Activated CD8-positive, alpha-beta memory T cell treated with anti-CD3 and anti-CD28 coated beads for 24 hours (primary cell): Measurements from ENCODE around the gene HIPK2.

ENCODE experiments used
- DNase-seq: peaks from one replicate; pipeline ENCODE4 v3.0.0-alpha.2; 2020

Gene HIPK2

DNA sequence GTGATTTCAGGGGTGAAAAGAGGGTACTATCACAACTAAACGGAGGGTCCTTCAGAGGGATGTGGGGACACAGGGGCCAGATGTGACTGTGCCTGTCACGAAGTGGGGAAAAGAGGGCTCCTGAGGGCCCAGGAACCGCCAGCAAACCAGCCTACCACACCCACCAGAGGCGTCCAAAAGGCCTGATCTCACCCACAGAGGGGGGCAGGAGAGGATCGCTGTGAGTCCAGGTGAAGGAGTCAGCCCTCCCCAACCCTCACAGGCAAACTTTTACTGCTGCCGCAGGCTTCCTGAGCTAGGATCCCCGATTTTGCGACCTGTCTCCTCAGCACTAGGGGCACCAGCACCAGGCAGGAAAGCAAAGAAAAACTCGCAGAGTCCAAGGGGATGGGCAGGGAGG lies 64.7 kb downstream of the HIPK2 start:
- no peak for DNase-seq

DNA sequence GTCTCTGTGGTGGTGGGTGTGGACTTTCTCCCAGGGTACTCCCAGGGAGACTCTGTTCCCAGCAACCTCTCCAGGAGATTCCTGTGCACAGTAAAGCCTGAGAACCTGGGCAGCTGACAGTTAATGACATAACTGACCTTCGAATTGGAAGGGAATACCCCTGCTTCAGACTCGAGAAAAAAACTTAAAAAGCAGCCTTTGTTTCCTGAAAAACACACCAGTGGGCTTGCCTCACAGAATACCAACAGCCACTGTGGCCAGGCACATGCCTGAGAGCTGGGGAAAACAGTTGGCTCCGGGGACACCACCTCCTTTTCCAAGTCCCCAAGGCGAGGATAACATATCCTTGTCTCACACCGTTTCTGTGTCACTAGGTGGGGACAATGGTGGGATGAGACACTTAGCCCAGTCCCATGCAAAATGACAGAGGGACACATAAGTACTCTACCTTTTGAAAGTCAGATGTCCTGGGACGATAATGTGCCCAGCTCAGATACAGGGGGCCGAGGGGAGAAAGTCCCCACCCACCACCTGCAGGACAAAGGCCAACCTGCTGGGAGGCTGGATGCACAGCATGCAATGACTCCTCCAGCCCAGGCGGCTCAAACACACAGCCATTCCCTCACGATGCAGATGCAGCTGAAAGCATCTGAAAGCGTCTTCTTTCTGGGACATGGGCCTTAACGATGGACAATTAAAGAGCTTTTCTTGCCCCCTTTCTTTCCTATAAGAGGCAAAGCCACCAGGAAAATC lies 65.6 kb downstream of the HIPK2 start:
- DNase-seq, result no peak

DNA sequence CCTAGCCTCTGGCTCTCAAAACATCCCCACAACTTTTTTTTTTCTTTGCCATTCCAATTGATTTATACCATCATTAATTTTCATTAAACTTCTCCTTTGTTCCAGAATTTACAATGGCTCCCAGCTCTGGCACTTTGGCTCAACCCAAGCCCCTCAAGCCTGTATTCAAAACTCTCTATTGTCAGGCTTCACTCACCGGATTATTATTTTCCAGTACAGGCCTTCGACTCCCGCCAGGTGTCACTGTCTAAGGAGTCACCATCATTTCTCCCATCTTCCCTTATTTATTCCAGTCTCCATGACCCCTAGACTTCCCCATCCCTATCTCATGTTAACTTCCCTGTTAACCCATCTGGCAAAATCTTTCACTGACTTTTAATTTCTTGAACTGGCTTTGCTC lies 67.8 kb downstream of the HIPK2 start:
- DNase-seq, result no peak

DNA sequence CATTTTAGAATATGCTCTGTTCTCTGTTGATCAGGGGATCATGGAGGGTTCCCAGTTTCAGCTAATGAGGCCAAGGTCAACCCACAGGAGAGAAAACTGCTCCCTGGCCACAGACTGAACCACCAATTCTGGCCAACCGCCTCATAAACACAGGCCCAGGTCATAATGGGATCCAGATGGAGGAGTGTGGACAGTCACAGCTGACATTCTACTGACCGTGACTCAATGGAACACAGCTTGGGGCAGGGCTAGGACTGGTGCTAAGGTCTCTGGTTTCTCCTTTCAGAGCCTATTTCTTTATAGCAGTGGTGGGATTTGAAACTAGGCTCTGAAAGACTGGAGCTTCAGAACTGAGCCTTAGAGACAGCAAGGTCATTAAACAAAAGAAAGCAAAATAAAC lies 68.3 kb downstream of the HIPK2 start:
- DNase-seq, result no peak

DNA sequence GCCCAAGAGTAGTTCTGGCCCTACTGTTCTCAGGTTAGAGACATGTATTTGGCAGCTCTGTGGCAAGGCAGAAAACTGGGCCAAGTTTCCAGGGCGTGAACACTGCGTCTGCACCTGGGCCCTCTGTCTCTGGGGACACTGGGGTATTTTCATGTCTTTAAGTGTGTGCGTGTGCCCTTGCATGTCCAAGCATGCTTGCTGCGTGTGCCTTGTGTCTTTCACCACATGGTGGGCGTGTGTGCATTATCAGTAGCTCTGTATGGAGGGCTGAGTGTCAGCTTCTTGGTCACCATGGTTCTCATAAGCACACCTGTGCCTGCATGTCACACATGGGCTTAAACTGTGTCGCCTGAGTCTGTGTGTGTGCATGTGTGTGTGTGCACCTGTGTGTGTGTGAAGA lies 69.3 kb downstream of the HIPK2 start:
- DNase-seq, result no peak

DNA sequence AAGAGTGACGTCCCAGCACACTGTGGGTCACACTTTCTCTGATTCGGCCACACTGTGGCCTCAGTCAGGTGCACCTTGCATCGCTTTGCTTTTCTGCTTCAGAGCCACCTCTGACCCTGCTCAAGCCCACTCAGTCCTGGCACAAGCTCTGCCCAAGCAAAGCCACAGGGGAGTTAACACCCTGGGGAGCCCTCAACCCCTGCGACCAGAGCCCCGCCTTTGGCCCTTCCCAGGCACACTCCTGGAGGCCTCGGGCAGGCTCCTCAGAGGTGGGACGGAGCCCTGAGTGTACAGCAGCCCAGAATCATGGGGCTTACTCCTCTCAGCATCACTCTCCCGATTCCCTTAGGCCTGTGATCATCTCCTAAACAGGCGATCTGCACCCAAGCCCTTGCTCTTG lies 71.0 kb downstream of the HIPK2 start:
- DNase-seq, result no peak

DNA sequence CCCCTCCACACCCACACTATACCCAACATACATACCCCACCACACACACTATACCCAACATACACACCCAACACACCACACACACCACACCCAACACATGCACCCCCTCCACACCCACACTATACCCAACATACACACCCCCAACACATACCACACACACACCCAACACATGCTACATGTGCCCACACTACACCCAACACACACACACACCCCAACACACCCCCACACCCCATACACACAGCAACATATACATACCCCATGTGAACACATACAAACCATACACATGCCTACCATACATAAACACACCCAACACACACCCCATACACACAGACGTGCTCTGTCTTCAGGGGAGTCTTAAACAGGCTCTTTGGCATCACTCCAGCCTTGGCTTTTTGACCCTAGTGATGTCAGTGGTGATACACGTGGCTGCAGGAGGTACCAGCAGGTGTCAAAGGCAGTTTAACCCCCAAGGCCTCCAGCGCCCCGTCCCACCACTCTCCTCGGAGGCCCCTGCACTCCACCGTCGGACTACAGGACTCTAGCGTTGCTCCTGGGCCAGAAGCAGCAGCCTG lies 73.4 kb downstream of the HIPK2 start:
- DNase-seq, result no peak

DNA sequence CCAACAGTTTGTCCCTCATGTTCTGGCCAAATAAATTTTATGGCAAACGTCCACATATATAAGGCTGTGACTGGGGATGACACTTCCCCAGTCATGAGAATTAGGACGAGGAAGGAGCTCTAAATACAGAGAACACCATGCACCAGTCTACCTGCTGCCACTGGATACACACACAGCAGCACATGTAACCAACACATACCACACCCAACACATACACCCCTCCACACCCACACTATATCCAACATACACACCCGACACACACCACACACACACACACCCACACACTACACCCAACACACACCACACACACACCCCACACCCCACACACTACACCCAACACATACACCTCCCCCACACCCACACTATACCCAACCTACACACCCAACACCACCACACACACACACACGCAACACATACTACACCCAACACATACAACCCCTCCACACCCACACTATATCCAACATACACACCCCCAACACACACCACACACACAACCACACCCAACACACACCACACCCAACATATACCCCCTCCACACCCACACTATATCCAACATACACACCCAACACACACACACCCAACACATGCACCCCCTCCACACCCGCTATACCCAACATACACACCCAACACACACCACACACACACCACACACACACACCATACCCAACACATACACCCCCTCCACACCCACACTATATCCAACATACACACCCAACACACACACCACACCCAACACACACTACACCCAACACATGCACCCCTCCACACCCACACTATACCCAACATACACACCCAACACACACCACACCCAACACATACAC lies 74.1 kb downstream of the HIPK2 start:
- DNase-seq, result no peak

DNA sequence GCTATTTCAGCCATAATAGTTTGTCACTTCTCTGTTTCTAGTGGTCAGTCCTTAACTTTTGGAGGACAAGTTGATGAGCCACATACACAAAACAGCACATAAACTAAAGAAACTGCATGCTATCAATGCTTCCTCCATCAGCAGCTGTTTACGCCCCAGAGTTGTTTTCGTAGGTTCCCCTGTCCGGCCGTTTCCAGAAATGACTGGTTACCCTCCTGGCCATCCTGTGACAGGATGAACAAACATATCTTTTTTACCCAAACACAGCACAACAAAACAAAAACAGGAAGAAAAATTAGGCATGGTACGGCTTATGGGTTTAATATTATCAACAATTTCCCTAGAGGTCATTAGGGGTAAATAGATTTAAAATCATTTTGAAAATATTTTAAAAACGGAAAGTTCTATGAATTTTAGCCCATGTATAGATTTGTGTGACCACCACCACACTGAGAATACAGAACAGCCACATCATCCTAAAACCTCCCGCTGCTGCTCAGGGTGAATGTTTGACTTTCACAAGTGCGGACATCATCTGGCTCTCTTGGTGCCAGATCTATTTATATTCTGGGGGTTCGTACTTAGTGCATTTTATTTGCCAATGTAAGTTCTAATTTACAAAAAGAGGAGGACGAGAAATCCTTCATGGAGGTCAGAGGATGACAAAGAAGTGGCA lies 74.8 kb downstream of the HIPK2 start:
- no peak for DNase-seq

DNA sequence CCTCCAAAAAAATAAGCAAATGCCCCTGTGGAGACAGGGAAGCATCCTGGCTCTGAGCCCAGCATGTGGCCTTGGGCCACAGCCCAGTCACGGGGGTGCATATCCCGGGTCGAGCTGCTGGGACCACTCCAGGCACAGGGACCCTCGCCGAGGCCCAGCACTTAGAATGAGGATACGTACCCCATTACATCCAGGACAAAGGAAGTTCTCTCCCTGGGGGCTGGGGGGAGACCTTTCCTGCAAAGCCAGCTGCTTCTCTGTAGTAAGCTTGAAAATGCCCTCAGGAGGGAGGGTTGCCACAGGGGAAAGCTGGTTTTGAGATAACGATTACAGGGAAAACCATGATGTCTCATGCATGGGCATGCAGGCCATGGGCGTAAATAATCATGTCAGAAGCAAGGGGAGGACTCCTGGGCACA lies 75.5 kb downstream of the HIPK2 start:
- DNase-seq, result no peak

DNA sequence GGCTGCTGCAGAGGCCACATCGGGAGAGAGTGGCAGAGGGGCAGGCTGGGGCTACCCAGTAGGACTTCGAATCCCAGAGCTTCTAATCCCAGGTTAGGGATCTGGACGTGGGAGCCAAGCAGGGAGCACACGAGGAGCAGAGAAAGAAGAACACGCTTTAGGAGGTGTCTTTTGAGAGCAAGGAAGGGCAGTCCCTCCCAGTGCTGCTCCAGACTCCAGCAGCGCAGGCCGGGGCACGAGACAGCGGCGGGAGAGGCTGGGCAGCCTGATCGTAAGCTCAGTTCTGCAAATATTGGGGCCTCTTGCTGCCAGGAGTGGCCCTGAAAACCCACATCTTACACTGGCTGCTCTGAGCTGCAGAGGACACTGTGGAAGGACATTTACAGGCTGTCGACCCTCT lies 75.9 kb downstream of the HIPK2 start:
- no peak for DNase-seq

DNA sequence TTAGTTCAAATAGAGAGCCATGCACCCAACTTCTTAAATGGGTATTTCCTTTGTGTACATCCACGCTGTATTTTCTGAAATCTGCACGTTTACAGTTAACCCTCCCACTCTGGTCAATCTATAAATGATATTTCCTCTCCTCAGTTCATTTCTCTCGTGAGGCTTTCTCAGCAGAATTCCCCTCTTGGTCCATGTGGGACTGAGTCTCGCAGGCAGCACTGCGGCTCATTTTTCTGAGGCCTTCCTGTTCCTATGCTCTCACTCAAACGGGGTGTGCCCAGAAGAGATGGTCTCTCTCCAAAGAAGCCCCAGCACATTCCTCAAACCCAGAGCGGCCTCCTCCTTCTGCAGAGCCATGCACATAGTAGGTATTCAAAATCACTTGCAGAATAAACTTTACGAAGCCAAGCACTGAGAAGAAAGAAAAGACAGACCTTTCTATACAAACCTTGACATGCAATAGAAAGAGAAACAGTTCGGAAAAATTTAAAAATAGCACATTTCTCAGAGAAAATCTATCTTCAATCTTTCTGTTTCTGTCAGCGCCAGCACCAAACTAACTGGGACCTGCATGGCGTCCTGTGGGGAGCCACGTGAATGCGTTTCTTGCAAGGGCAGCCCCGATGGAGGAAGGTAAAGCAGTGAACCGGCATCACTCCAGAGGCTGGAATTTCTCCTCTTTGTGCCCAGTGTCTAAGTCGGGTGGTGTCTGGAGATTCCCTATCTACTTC lies 77.1 kb downstream of the HIPK2 start:
- no peak for DNase-seq

DNA sequence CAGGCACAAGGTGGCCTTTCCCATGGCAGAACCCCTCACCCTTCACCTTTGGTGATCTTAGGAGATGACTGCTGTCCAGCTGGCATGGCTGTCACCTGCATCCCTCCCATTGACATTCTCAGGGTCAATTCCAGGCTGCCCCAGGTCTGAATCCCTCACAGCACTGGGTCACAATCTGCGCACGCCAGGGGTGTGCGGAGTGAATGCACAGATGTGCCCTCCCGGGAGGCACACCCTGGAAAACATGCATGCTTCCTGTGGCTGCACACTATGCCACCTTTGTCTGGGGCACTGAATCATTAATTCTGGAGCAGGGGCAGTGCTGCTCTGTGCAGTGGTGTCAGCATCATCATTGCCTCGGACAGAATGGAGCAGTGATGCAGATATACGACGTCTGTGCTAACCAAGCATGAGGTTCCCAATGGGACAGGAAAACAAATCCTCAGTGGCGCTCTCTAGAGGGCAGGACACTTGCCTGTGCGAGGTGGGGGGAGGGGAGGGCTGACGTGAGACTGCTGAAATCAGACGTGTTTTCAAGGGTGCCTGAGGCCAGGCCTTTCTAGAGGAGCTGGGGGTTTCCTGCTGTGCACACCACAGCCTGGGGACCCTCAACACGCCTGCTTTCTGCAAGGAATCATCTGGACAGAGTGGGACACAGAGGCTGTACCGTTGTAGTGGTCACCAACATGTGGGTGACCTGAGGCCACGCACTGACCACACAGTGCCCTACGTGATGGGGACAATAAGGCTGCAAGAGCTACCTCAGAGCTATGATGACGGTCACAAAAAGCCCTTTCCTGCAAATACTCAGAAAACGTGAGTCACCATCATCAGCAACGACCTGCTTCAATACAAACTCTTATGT lies 77.9 kb downstream of the HIPK2 start:
- DNase-seq, result no peak

DNA sequence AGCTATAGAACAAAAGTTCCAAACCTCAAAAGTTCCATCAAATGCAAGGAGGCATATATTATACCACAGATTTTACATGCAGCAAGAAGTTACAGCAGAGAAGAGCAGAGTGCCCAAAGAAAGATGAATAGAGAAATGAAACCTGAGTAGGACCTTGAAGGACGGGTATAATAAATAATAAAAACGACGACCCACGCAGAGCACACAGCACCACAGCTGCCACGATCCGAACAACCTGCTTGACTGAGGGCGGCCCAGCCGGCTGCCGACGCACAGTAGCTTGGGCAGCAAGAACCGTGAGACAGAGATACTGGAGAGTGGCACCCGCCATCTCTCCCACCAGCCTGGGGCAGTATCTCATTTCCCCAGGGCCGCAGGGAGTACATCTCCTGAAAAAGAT lies 79.0 kb downstream of the HIPK2 start:
- no peak for DNase-seq

DNA sequence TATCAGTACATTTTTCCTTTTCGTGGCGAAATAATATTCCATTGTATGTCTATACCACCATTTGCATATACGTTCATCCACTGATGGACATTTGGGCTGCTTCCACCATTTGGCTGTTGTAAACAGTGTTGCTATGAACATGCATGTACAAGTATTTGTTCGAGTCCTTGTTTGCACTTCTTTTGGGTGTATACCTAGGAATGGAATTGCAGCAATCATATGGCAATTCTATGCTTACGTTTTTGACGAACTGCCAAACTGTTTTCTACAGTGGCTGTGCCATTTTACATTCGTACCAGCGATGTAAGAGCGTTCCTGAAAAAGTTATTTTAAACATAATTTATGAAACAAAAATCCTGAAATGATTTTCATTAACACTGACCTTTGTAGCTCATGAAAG lies 79.5 kb downstream of the HIPK2 start:
- no peak for DNase-seq

DNA sequence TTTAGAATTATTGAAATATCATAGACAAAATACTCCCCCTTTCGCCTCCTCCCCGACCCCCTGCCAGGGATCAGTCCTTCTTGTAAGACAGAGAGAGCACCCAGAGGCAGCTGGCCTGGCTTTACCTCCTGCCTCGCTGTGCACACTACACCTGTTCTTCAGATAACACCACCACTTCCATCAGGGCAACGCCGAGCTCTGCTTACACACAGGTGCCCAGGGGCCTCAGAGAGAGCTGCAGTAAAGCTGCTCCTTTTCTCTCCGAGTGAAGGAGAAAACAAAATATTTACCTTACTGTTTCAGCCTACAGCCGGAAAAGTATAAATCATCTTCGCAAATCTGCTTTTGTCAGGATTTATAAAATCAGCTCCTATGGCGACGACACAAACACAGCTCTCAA lies 80.7 kb downstream of the HIPK2 start:
- no peak for DNase-seq

DNA sequence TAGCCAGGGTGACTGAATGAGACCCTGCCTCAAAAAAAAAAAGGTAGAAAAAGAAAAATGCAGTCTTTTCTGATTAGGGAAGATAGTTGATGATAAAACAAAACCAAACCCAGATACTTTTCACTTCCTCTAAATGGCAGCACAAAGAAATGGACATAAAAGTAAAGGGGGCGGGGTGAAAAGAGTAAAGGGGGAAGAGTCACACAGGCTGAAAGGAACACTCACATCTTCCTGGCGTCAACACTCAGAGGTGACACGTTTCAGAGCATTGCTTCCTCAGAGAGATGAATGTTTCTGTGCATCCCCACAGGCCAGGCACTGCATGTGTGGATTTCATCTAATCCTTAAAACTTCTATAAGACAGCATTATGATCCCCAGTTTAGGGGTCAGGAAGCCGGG lies 81.2 kb downstream of the HIPK2 start:
- DNase-seq, result no peak

DNA sequence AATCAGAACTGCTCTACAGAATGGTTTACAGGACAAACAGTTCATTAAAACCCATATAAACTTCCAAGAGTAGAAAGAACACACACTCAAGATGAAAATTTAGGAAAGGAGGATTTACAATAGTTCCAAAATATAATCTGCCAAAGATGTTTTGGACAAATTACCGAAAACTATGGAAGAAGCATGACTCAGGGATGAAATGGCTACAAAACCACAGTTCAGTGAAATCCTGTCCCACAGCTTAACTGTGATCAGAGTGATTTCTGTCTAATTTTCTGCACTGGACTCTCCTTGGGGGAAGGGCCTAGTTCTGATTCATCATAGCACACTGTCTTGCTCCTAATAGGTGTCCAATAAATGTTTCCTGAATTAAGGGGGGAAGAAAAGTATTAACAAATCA lies 82.2 kb downstream of the HIPK2 start:
- DNase-seq, result no peak

DNA sequence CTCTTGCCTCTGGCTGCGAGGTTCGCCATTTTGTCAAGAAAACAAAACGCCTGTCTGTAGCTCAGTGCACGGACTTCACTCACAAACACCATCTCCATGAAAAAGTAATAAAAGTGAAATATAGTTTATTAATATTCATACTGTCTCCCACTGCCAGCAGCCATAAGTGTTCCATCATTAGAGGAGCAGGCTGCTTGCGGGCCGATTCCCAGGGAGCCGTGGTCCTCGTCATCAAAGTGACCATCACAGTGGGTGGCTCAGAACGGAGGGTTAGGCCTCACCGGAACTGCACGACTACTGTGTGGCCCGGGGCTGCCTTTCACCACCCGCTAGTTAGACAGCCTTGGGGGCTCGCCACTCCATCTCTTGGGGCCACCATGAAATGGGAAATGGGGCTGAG lies 82.7 kb downstream of the HIPK2 start:
- DNase-seq, result no peak

DNA sequence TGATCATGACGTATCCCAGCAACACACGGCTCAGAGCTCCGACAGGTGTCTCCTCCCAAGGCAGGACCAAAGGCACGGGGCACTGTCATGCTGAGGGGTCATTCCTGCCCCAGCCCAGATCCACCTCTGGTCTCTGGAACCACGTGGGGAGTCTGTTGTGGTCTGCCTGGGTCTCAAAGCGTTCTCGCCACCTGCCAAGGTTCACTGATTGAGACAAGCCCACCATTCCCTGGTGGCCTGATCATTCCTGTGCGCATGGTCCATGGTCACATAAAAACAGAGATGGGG lies 83.5 kb downstream of the HIPK2 start:
- no peak for DNase-seq

DNA sequence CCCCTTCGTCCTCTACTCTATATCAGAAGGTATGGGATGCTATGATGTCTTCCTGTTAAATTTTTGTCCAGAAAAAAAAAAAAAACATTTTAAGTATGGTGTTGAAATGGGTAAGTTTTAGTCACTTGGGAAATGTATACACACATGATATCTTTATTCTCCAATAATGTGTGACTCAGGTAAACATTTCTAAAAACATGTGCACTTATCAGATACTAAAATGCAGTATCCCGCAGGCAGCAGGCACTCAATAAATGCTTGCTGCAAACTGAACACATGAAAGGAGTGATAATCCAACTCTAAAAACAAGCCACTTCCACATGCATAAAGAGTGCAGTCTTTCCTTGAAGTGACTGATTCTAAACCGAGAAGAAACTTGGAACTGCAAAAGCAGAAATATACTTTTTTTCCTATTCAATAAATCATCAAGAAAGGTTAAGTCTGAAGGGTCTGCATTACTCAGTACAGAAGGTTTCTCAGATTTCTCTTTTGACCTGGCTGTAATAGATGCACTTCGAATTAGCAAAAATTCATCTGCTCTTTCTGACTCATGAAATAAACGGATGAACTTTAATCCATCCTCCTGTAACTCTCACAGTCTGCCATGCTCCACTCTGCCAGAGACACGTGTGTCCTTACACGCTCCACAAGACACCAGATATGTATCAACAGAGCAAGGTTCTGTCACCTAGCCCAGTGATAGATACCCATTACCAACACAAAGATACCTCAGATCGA lies 84.0 kb downstream of the HIPK2 start:
- DNase-seq, result no peak
